ENCODE measurements around the gene RUNX3. TPM values are rescaled to one million over a fixed set of nuclear protein-coding genes. Genes with fewer than 3 reads are reported as not detected.

The RUNX3 gene
- total RNA-seq, 1 experiment from 2014 or later: 1.1 TPM

DNA sequence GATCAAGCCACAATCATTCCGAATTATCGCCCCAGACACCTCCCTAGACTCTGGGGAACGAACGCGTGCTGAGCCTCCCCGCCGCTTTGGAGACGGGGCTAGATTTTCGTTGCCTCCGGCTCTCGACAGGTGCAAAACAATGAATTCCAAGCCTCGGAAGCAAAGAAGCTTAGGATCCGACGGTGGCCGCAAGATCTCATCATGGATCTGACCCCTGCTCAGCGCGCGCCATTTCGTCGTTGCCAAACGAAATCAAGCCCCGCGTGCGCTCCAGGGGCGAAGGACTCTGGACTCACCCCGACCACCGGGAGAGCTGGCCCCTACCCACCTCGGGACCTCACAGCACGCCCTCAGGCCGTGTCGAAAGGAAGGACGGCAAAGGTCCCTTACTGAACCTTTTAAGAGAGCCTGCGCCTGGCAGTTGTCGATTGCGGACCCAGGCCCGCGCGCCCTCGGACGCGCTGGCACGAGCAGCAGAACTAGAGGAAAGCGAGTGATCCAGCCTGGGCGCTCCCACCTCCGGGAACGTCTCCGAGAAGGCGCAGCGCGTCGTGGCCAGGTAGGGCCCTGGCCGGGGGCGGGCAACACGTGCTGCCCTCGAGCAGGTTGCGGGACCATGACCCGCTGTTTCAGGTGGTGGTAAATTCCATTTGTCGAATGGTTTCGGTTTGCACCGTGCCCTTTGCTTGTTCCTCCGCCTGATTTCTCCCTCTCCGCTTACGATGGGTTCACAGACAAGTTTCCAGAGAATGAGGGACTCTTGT, 1.6 kb upstream of the RUNX3 start:
- Mint-ChIP-seq H3K27me3 (ENCODE audit: insufficient read depth, unreplicated experiment) (peaks cover 4% of the 10 kb centered on the region), H3K27ac (ENCODE audit: unreplicated experiment) (no peak overlapping the region), H3K4me1 (ENCODE audit: low read depth, unreplicated experiment) (no peaks in the 10 kb centered on the region), H3K9me3 (ENCODE audit: unreplicated experiment) (no peaks in the 10 kb centered on the region), H3K36me3 (ENCODE audit: insufficient read depth, unreplicated experiment) (no peaks in the 10 kb centered on the region), H3K4me3 (ENCODE audit: unreplicated experiment) (peak overlapping the region; percentile 44)
- intact Hi-C loops (cut with micrococcal nuclease; ENCODE audit: unreplicated experiment): no loop called here
- no peak for DNase-seq
- ChIA-PET CTCF (no interaction called here), POLR2A (no interaction called here)
- BruUV-seq (replicated peaks): no TSS peak
- H3K27me3 ChIP-seq (replicated peaks; ENCODE audit: control insufficient read depth, insufficient read depth, low read length): no peaks in the 10 kb centered on the region; the same call in 1 of the 2 replicates
- no peaks in the 10 kb centered on the region for H3K9me3 ChIP-seq
- H3K4me1 ChIP-seq: no peaks in the 10 kb centered on the region
- H3K4me3 ChIP-seq (ENCODE audit: low read depth, low read length): no peak overlapping the region
- TF ChIP-seq, protein P1, sequence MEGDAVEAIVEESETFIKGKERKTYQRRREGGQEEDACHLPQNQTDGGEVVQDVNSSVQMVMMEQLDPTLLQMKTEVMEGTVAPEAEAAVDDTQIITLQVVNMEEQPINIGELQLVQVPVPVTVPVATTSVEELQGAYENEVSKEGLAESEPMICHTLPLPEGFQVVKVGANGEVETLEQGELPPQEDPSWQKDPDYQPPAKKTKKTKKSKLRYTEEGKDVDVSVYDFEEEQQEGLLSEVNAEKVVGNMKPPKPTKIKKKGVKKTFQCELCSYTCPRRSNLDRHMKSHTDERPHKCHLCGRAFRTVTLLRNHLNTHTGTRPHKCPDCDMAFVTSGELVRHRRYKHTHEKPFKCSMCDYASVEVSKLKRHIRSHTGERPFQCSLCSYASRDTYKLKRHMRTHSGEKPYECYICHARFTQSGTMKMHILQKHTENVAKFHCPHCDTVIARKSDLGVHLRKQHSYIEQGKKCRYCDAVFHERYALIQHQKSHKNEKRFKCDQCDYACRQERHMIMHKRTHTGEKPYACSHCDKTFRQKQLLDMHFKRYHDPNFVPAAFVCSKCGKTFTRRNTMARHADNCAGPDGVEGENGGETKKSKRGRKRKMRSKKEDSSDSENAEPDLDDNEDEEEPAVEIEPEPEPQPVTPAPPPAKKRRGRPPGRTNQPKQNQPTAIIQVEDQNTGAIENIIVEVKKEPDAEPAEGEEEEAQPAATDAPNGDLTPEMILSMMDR (IDR thresholded peaks at IDR 0.05; ENCODE audit: insufficient read depth in 1 of 2, low read depth in 1 of 2, low read length in 1 of 2, severe bottlenecking in 1 of 2, unreplicated experiment in 1 of 2): no peak
- no peaks in the 10 kb centered on the region for H3K36me3 ChIP-seq (ENCODE audit: control insufficient read depth, insufficient read depth, low read length)

- TF ChIP-seq, protein P1 (IDR thresholded peaks at IDR 0.05; ENCODE audit: insufficient read depth in 1 of 2, low read depth in 1 of 2, low read length in 1 of 2, severe bottlenecking in 1 of 2, unreplicated experiment in 1 of 2): no peak
- no peaks in the 10 kb centered on the region for H3K9me3 ChIP-seq
- no peaks in the 10 kb centered on the region for H3K4me1 ChIP-seq
- no peaks in the 10 kb centered on the region; the same call in 1 of the 2 replicates for H3K27me3 ChIP-seq (replicated peaks; ENCODE audit: control insufficient read depth, insufficient read depth, low read length)
- no peaks in the 10 kb centered on the region for H3K36me3 Mint-ChIP-seq (ENCODE audit: insufficient read depth, unreplicated experiment)
- no TSS peak for BruUV-seq (replicated peaks)
- H3K27me3 Mint-ChIP-seq (ENCODE audit: insufficient read depth, unreplicated experiment): peaks cover 4% of the 10 kb centered on the region
- CTCF ChIA-PET: no interaction called here
- no peaks in the 10 kb centered on the region for H3K4me1 Mint-ChIP-seq (ENCODE audit: low read depth, unreplicated experiment)
- no peak overlapping the region for H3K27ac Mint-ChIP-seq (ENCODE audit: unreplicated experiment)
- DNase-seq: no peak
- intact Hi-C loops (cut with micrococcal nuclease; ENCODE audit: unreplicated experiment): no loop called here
- H3K4me3 Mint-ChIP-seq (ENCODE audit: unreplicated experiment): peak overlapping the region; percentile 44
- H3K36me3 ChIP-seq (ENCODE audit: control insufficient read depth, insufficient read depth, low read length): no peaks in the 10 kb centered on the region
- H3K9me3 Mint-ChIP-seq (ENCODE audit: unreplicated experiment): no peaks in the 10 kb centered on the region
- POLR2A ChIA-PET: no interaction called here
- no peak overlapping the region for H3K4me3 ChIP-seq (ENCODE audit: low read depth, low read length)
Measured at GRCh38 chr1:24931146-24931467, 1.0 kb upstream of the RUNX3 start.

DNA sequence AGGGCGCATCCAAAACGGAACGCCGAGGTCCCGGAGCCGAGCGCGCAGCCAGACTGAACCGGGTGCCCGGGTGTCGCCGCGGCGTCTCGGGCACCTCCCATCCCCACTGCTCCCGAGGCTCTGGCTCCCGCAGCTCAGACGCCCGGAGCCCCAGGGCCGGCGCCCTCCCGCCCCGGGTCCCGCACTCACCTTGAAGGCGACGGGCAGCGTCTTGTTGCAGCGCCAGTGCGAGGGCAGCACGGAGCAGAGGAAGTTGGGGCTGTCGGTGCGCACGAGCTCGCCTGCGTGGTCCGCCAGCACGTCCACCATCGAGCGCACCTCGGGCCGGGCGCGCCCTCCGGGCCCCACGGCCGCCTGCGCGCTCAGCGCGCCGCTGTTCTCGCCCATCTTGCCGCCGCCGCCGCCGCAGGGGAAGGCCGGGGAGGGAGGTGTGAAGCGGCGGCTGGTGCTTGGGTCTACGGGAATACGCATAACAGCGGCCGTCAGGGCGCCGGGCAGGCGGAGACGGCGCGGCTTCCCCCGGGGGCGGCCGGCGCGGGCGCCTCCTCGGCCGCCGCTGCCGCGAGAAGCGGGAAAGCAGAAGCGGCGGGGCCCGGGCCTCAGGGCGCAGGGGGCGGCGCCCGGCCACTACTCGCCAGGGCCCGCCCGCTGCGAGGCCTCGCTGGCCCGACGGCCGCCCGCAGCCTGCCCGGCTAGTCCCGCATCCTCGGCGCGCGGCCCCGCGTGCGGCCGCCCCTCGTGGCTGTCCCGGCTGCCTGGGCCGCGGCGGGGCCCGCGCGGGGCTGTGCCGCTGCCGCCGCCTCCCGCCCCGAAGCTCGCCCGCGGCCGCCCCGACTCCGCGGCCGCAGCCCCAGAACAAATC, 447 bp downstream of the RUNX3 start:
- POLR2A ChIA-PET: no interaction called here
- Mint-ChIP-seq H3K9me3 (ENCODE audit: unreplicated experiment) (no peaks in the 10 kb centered on the region), H3K27ac (ENCODE audit: unreplicated experiment) (no peak overlapping the region), H3K4me3 (ENCODE audit: unreplicated experiment) (peak overlapping the region; percentile 44), H3K27me3 (ENCODE audit: insufficient read depth, unreplicated experiment) (peaks cover 4% of the 10 kb centered on the region), H3K36me3 (ENCODE audit: insufficient read depth, unreplicated experiment) (no peaks in the 10 kb centered on the region), H3K4me1 (ENCODE audit: low read depth, unreplicated experiment) (no peaks in the 10 kb centered on the region)
- Histone ChIP-seq H3K36me3 (ENCODE audit: control insufficient read depth, insufficient read depth, low read length) (no peaks in the 10 kb centered on the region), H3K4me1 (no peaks in the 10 kb centered on the region), H3K9me3 (no peaks in the 10 kb centered on the region), H3K27me3 (replicated peaks; ENCODE audit: control insufficient read depth, insufficient read depth, low read length) (no peaks in the 10 kb centered on the region; the same call in 1 of the 2 replicates), H3K4me3 (ENCODE audit: low read depth, low read length) (peak overlapping the region; percentile 42)
- peak in 1 of 2 experiments; percentile 21 for DNase-seq
- intact Hi-C loops (cut with micrococcal nuclease; ENCODE audit: unreplicated experiment): no loop called here
- no TSS peak for BruUV-seq (replicated peaks)
- TF ChIP-seq, protein P1 (IDR thresholded peaks at IDR 0.05; ENCODE audit: insufficient read depth in 1 of 2, low read depth in 1 of 2, low read length in 1 of 2, severe bottlenecking in 1 of 2, unreplicated experiment in 1 of 2): no peak
- CTCF ChIA-PET: no interaction called here

Measured in Caco-2 (cell line).